Osteocyte (in vitro differentiated cells): ENCODE measurements around the gene NFIC. TPM values are rescaled to one million over a fixed set of nuclear protein-coding genes. Genes with fewer than 3 reads are reported as not detected.

ENCODE experiments used
- DNase-seq: peaks from one replicate; pipeline ENCODE4 v3.0.0; 2021; ENCODE audit warnings: mixed read lengths; ENCODE audit not compliant: unreplicated experiment; ENCODE audit errors: extremely low spot score
- H3K27ac Mint-ChIP-seq: one replicate; pipeline ENCODE4 v1.8.0; 2021; ENCODE audit warnings: mild to moderate bottlenecking, mixed read lengths; ENCODE audit not compliant: unreplicated experiment
- H3K27me3 Mint-ChIP-seq: one replicate; pipeline ENCODE4 v1.8.0; 2021; ENCODE audit warnings: mixed read lengths; ENCODE audit not compliant: unreplicated experiment
- H3K36me3 Mint-ChIP-seq: one replicate; pipeline ENCODE4 v1.8.0; 2021; ENCODE audit warnings: mixed read lengths; ENCODE audit not compliant: unreplicated experiment
- H3K4me1 Mint-ChIP-seq: one replicate; pipeline ENCODE4 v1.8.0; 2021; ENCODE audit warnings: mixed read lengths; ENCODE audit not compliant: unreplicated experiment
- H3K4me3 Mint-ChIP-seq: one replicate; pipeline ENCODE4 v1.8.0; 2021; ENCODE audit warnings: mild to moderate bottlenecking, moderate library complexity, mixed read lengths; ENCODE audit not compliant: unreplicated experiment
- H3K9me3 Mint-ChIP-seq: one replicate; pipeline ENCODE4 v1.8.0; 2021; ENCODE audit warnings: mixed read lengths; ENCODE audit not compliant: unreplicated experiment
- CTCF ChIP-seq: fragments of 200-600 bp; sonication (generic); IDR thresholded peaks from 2 replicates; pipeline ENCODE4 v1.5.0; 2021; ENCODE audit warnings: antibody characterized with exemption, mild to moderate bottlenecking, moderate library complexity
- total RNA-seq: library from RNA; stranded (reverse); gene quantifications from 2 replicates; pipeline ENCODE4 v1.2.1, GENCODE V29; 2021

NFIC gene
- total RNA-seq, 1 donor from 2014 or later: 63.8 TPM

GRCh38 chr19:3433805-3434540 lies 67.6 kb downstream of the NFIC start:
- peak overlapping the region; percentile 95 for H3K4me3 Mint-ChIP-seq
- H3K4me1 Mint-ChIP-seq: peaks cover 16% of the 10 kb centered on the region
- no peaks in the 10 kb centered on the region for H3K9me3 Mint-ChIP-seq
- H3K27ac Mint-ChIP-seq: peak overlapping the region; percentile 100
- H3K36me3 Mint-ChIP-seq: peaks cover 12% of the 10 kb centered on the region
- H3K27me3 Mint-ChIP-seq: no peaks in the 10 kb centered on the region
- no peak for DNase-seq
- no peak for TF ChIP-seq CTCF

DNA sequence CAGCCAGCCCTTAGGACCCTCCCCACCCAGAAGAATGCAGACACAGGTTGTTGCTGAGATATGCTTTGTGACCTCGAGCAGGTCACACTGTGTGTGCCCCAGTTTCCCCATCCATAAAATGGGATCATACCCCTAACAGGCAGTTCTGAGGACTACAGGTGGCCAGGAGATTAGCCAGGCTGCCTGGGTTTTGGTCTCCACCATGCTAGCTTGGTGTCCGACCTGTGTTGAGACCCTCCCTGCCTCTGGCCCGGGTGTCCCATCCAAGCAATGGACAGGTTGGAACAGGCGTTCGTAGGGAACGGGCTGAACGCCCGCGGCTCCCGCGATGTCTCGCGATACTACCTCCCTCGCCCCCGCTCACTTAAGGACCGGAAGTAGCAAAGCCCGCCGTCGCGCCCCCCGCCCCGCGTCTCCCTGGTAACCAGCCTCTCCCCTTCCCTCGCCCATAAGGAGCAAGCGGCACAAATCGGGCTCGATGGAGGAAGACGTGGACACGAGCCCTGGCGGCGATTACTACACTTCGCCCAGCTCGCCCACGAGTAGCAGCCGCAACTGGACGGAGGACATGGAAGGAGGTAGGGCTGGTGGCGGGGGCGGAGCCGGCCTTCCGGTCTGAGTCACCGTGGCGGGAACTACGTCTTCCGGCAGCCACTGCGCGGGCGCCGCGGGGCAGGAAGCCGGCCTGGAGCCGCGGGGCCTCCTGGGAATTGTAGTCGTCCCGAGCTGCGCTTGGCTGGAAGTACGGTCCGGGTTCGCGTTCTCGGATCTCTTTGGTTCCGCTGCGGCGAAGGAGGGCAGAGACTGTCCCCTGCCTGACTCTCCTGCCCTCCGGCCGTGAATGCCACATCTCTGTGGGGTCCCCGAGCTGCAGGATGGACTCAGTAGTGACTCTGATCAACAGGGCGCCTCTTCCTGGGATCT lies 68.5 kb downstream of the NFIC start:
- TF ChIP-seq CTCF: no peak
- peak; percentile 99 for DNase-seq
- H3K27me3 Mint-ChIP-seq: no peaks in the 10 kb centered on the region

GRCh38 chr19:3440082-3440481 lies 73.7 kb downstream of the NFIC start:
- no peaks in the 10 kb centered on the region for H3K9me3 Mint-ChIP-seq
- DNase-seq: no peak
- H3K4me3 Mint-ChIP-seq: no peak overlapping the region
- TF ChIP-seq CTCF: peak; percentile 41
- H3K36me3 Mint-ChIP-seq: peaks cover 7% of the 10 kb centered on the region
- H3K4me1 Mint-ChIP-seq: peaks cover 29% of the 10 kb centered on the region
- H3K27me3 Mint-ChIP-seq: no peaks in the 10 kb centered on the region
- no peak overlapping the region for H3K27ac Mint-ChIP-seq

More for the DNA sequence above, 68.5 kb downstream of the NFIC start:
- Mint-ChIP-seq H3K36me3 (peaks cover 14% of the 10 kb centered on the region), H3K4me1 (peaks cover 14% of the 10 kb centered on the region), H3K4me3 (peak overlapping the region; percentile 95), H3K27ac (peak overlapping the region; percentile 100), H3K9me3 (no peaks in the 10 kb centered on the region)

- no peak for DNase-seq
- H3K27me3 Mint-ChIP-seq: no peaks in the 10 kb centered on the region
- no peak for TF ChIP-seq CTCF
- peak overlapping the region; percentile 27 for H3K27ac Mint-ChIP-seq
- peaks cover 8% of the 10 kb centered on the region for H3K36me3 Mint-ChIP-seq
- no peaks in the 10 kb centered on the region for H3K9me3 Mint-ChIP-seq
- peaks cover 22% of the 10 kb centered on the region for H3K4me1 Mint-ChIP-seq
- no peak overlapping the region for H3K4me3 Mint-ChIP-seq
Measured at GRCh38 chr19:3441089-3441985, 75.0 kb downstream of the NFIC start.
